Astrocyte of the cerebellum (primary cell): ENCODE measurements around the gene ARL11.
A peak's percentile ranks its signal among the peaks of the same experiment; 100 is the strongest.

Experiments used
- DNase-seq: peaks from one replicate; pipeline ENCODE4 v3.0.0-alpha.2; 2011; ENCODE audit warnings: low read depth
- H3K4me3 ChIP-seq: 2 replicates; pipeline ENCODE4 v1.5.1; 2011; ENCODE audit warnings: mild to moderate bottlenecking, low read depth, low read length, moderate library complexity
- in situ Hi-C: cut with HindIII; loops from 2 replicates; pipeline ENCODE4 v1.10.0; 2017; ENCODE audit warnings: low sequenced_read_pairs
- TF ChIP-seq, protein P1 (sequence below): IDR thresholded peaks from 2 replicates; pipeline ENCODE4 v1.5.1; 2012; ENCODE audit warnings: low read length, low read depth, moderate library complexity, mild to moderate bottlenecking; ENCODE audit errors: missing control alignments

Gene ARL11

DNA sequence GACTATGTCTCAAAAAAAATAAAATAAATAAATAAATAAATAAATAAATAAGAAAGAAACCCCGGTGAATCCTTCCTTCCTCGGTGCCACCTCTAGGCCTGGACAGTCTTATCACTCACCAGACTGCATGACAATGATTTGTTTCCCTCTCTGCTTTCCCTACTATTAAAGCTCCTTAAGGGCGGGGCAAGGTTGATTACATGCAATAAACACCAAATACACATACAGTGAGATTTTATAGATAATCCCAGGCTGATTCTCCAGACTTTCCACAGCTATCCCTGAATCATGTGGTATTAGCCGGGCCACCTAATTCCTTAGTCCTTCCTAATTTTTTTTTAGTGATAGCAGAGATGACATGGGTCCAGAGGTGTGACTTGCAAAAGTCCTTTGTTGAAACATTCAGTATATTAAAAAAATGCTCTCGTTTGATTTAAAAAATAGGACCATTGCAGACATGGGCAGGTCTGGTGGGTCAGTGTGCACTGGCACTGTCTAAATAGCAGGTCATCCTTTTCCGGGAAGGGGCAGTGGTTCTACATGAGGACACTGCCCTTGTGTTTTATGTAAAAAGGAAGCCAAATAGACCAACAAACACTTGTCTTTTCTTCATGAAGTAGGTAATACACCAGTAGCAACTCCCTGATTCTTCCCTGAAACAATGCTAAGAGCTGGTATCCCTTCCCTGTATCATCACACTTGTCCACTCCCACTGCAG is 48.4 kb downstream of the ARL11 start:
- DNase-seq = no peak
- in situ Hi-C loops = no loop called here
- TF ChIP-seq, protein P1, sequence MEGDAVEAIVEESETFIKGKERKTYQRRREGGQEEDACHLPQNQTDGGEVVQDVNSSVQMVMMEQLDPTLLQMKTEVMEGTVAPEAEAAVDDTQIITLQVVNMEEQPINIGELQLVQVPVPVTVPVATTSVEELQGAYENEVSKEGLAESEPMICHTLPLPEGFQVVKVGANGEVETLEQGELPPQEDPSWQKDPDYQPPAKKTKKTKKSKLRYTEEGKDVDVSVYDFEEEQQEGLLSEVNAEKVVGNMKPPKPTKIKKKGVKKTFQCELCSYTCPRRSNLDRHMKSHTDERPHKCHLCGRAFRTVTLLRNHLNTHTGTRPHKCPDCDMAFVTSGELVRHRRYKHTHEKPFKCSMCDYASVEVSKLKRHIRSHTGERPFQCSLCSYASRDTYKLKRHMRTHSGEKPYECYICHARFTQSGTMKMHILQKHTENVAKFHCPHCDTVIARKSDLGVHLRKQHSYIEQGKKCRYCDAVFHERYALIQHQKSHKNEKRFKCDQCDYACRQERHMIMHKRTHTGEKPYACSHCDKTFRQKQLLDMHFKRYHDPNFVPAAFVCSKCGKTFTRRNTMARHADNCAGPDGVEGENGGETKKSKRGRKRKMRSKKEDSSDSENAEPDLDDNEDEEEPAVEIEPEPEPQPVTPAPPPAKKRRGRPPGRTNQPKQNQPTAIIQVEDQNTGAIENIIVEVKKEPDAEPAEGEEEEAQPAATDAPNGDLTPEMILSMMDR = no peak
- no peak overlapping the region for H3K4me3 ChIP-seq

DNA sequence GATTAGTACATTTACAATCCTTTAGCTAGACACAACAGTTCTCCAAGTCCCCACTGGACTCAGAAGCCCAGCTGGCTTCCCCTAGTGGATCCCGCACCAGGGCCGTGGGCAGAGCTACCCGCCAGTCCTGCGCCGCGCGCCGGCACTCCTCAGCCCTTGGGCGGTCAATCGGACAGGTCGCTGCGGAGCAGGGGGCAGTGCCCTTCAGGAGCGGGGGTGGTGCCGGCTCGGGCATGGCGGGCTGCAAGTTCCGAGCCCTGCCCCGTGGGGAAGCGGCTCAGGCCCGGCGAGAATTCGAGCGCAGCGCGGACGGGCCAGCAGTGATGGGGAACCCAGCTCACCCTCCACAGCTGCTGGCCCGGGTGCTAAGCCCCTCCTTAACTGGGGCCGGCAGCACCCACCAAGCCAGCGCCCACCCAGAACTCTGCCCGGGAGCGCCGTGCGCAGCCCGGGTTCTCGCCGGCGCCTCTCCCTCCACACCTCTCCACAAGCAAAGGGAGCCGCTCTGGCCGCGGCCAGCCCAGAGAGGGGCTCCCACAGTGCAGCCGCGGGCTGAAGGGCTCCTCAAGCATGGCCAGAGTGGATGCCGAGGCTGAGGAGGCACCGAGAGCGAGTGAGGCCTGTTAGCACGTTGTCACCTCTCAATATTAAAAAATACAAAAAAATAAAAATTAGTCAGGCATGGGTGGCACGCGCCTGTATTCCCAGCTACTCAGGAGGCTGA is 50.0 kb downstream of the ARL11 start:
- in situ Hi-C loops = no loop called here
- no peak for DNase-seq

DNA sequence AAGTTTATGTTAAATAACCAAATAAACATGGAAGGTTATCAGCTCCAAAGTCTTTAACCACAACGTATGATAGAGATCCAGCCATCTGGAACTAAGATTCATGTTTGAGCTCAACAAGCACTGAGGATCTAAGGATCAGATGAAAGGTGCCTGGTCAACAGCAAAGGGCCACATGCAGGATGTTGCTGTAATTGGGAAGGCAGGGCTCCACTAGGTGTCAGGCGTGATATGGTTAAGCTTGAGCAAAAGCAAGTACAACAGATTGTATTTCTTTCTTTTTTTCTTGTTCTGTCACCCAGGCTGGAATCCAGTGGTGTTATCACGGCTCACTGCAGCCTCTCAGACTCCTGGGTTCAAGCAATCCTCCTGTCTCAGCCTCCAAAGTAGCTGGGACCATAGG is 50.9 kb downstream of the ARL11 start:
- DNase-seq = no peak
- TF ChIP-seq, protein P1 = peak; percentile 38
- in situ Hi-C loops = no loop called here
- no peak overlapping the region for H3K4me3 ChIP-seq

More for the DNA sequence above, 50.0 kb downstream of the ARL11 start:
- no peak overlapping the region for H3K4me3 ChIP-seq
- TF ChIP-seq, protein P1 = no peak

DNA sequence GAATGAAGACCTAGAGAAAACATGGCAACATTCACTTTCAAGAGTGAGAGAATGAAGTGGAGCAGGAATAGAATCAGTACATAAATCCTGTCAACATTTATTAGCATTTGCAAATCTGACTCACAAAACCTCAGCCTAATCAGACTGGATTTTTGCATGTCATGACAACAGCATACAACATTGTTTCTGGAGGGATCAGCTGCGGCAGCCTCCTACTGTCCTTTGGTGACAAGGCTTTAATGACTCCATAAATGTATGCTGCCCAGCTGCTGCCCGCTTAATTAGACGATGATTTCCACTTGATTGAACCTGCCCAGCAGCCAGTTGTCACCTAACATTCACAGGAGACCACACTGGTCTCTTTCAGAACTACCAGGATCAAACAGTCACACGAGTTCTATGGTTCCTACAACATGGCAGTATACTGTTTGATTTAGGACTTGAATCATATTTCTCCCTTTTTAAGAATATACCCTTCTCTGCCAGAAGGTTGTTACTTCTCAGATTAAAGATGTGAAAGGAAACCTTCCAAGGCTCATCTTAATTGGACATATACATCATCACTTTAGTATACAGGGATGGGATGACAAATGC is 53.6 kb downstream of the ARL11 start:
- H3K4me3 ChIP-seq = no peak overlapping the region
- TF ChIP-seq, protein P1 = no peak
- DNase-seq = no peak
- in situ Hi-C loops = no loop called here
